Activated CD4-positive, CD25-positive, alpha-beta regulatory T cell treated with anti-CD3 and anti-CD28 coated beads, Interleukin-2, amount 50 U/mL, for 24 hours (primary cell): Measurements from ENCODE around the gene PSMB7.
A peak's percentile ranks its signal among the peaks of the same experiment; 100 is the strongest.

Experiments used
- ATAC-seq, 2 donors: fragments of 150-1000 bp; cut with Tn5 transposase; one replicate each; pipeline ENCODE4 v1.10.0; 2021; ENCODE audit warnings: mild to moderate bottlenecking in 1 of 2, moderate library complexity in 1 of 2

PSMB7 gene

GRCh38 chr9:124377551-124378406, 37.5 kb downstream of the PSMB7 start:
- no peak for ATAC-seq

DNA sequence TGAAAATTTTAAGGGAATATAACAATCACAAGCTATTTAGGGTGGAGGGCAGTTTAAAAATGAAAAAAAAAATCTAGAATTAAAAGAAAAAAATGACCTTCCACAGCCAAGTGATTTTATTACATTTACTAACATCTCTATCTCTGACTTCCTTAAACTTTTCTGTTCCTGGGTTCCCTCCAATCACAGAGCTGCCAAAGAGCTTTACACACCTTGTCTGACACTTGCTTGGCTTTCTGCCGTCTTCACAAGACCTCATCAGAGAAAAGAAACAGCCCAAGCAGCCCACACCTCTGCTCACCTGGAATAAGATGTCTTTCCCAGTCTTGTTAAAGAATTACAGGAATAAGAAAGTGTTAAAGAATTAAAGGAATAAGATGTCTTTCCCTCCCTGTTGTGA, 38.9 kb downstream of the PSMB7 start:
- no peak for ATAC-seq

DNA sequence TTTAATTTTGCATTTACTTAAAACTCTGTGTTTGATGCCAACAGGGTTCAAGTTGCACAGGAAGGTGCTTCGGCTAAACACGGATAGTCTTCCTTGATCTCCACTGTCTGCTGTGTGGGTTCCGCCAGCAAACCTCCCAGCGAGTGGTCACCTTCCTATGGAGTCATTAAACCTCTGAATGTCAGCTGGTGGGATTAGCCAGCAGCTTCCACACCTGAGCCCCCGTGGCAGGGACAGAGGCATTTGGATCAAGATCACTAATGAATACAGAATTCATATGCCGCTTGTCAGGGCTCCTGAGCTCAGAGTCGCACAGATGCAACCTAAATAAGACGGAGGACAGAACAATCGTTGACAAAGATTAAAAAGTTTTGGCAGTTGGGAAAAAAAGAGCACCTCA, 39.5 kb downstream of the PSMB7 start:
- ATAC-seq = no peak

GRCh38 chr9:124373851-124374250, 41.4 kb downstream of the PSMB7 start:
- no peak for ATAC-seq

GRCh38 chr9:124373386-124373785, 41.9 kb downstream of the PSMB7 start:
- ATAC-seq = no peak

DNA sequence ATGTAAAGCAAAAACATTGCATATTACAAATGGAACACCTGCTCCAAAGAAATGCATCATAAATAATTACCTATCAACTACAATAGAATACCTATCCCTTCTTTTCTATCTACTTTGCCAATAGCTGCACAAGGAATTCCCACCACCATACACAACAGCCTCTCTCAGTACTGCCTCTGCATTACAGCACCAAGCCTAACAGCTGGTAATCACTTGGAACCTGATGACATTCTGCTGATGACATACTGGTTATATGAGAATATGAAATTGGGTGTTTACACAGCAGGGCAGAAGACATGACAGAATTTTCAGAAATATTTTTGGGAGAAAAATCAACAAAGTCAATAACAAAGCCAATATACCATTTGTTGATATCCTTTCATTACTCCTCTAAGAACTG, 43.2 kb downstream of the PSMB7 start:
- no peak for ATAC-seq

DNA sequence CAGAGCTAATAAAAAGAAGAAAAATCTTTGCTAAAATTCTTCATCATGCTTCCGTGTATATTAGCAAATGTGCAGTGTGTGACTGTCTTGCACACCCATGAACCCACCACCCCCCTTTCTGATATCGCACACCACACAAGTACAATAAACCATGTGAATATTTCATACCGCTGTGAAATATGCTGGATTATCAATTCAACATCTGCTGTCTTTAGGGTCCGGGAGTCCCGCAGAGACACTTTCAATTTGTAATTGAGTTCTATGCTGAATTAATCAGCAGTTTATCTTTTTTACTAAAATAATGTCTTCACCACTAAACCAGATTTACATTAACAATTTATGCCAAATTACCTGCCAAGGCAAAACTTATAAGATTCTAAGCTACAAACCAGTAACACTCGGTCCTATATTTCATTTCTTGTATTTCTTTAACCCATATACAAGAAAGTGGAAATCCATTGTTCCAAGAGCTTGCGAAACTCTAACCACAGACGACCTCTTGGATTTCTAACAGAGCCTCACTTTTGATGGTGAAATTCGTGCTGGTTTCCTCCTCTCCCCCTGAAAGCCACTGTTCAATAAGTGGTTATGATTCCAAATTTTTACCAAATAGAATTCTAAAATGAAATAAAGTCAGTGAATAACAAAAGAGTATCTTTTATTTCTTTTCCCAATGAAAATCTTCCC, 44.2 kb downstream of the PSMB7 start:
- ATAC-seq = no peak

GRCh38 chr9:124369231-124369797, 45.9 kb downstream of the PSMB7 start:
- no peak for ATAC-seq

- ATAC-seq = no peak
Measured at GRCh38 chr9:124368692-124369091, 46.5 kb downstream of the PSMB7 start.

GRCh38 chr9:124366476-124367220, 48.6 kb downstream of the PSMB7 start:
- no peak for ATAC-seq

GRCh38 chr9:124365036-124365435, 50.2 kb downstream of the PSMB7 start:
- no peak for ATAC-seq

DNA sequence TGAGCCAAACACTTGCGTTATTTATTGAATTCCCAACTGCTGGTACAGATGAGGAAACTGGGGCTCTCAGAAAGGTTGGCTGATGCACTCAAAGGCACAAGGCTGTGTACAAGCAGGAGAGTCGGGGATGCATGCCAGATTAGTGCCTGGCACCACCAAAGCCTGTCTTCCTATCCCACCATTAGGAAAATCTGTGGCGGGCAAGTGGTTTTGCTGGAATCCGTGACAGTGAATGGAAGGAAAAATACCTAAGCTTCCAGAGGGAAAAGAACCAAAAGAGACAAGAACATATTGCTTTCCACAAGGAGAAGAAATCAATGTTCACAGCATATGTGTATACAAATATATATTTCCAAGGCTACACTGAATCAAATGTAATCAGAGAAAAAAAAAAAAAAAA, 51.1 kb downstream of the PSMB7 start:
- no peak for ATAC-seq

DNA sequence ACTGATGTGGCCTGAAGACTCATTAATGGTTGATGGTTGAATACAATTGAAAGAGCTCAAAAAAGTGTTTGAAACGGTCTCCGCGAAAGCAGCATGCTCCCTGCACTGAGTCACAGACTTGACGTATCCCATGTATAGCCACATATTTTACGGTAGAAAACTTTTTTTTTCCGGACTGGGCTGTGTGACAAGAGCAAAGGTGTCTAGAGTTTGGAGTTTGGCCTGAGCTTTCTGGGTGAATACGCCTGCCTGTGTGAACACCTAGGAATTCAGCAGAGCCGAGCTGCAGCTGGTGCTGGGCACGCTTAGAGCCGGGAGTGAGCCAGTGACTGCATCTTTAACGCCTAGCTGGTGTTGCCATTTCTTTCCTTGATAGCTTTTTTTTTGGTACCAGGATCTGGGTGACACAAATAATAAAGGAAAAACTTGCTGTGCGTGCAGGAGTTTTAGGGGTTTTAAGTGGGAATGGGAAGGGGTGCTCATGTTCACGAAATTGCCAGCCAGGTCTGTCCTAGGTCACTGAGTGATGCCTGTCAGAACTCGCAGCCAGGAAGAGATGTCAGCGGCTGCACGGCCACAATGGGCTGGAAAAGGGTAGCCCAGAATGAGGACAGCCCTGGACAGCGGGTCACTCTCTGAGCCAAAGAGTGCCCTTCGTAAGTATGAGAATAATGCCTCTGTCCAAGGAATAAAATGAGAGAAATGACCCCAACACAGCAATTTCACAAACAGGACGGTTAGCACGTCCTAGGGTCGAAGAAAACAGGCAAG, 51.7 kb downstream of the PSMB7 start:
- no peak for ATAC-seq

GRCh38 chr9:124361128-124361527, 54.1 kb downstream of the PSMB7 start:
- ATAC-seq = no peak

DNA sequence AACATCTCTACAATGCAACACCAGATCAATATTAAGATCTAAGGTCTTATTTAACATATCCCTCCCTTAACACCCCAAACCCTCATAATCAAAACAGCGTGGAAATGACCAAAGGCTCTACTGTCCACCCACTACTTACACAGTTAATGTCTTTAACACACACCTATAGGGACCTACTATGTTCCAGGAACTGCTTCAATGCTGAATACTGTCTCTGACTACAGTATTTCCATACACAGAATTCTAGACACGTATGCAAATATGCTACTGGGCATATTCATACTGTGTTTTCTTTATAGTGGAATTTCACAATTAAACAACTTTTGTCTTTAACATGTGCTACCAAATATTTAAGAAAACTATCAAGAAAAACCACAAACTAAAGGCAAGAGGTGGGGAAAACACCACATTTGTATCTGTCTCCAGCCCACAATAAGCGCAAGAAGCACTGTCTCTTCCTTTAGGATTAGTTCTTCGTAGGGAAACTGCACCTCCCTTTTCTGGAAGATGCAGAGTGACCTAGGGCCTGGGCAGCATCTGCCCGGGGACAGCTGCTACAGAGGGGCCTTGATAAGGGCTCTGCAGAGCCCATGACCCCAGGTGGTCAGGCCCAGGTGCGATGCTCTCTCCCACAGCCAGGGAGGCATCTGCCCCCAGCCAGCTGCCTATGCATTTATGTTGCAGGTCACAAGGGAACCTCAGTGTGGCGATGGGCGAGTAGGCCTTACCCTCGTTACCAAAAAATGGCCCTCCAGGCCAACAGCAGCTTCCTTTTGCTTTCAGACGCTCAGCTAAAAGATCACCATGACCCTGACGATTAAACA, 55.2 kb downstream of the PSMB7 start:
- peak in 1 of 2 donors; percentile 28 for ATAC-seq

GRCh38 chr9:124359426-124359825, 55.8 kb downstream of the PSMB7 start:
- ATAC-seq = no peak

DNA sequence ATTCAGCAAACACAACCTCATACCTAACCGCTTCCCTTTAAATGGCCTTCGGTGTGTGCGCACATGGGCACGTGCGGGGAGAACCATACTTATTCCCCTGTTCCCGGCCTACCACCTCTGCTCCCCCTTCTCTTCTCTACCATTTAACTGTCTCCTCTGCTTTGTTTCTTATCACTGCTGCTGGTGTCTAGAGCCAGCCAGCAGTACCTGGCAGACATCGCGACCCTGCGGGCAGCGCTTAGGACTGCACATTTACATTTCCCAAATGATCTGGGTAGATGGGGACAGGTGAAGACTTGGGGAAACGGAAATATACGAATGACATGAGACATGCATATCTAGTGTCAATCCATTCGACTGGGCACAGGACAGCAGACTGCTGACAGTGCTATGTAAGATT, 56.6 kb downstream of the PSMB7 start:
- ATAC-seq = no peak

GRCh38 chr9:124357721-124358361, 57.4 kb downstream of the PSMB7 start:
- ATAC-seq = no peak

DNA sequence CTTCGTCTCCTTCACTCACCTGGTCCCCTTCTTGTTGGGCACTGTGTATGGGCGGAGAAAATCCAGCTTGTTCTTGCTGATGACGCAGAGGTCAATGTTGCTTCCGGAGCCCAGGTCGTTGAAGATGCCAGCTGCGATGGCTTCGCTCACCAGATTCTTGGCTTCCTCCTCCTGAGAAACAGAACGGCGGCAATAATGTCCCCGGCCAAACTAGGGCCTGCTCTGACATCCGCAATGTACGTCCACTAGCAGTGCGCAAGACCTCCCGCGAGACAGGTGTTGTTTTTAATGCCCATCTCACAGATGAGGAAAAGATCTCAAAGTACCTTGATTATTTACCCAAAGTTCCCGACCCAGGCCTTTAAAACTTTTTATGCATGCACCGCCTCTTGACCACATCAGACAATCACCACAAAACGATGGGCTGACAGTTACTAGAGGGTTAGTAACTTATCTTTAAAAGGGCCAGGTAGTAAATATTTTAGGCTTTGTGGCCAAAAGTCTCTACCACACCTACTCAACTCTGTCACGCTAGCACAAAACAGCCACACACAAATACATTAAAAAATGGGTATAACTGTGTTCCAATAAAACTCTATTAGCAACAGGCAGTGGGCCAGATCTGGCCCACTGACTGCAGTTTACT, 58.4 kb downstream of the PSMB7 start:
- ATAC-seq = no peak
